ENCODE results near the gene OXT. TPM values are rescaled to one million over a fixed set of nuclear protein-coding genes. Genes with fewer than 3 reads are reported as not detected.
"Not testable (repeated sequence)": the region's sequence is repeated elsewhere in the genome, so short reads cannot be mapped to it uniquely, and the experiment has no call there.

OXT gene
- total RNA-seq, 1 experiment from 2014 or later, result not detected

GRCh38 chr20:3059489-3059888 is 11.9 kb upstream of the OXT start:
- H3K18ac ChIP-seq (ENCODE audit: insufficient read length, low read depth, low read length), result no peak overlapping the region
- H3K9me3 Mint-ChIP-seq, result no peaks in the 10 kb centered on the region
- H4K20me1 ChIP-seq (ENCODE audit: control insufficient read depth, insufficient read depth, insufficient read length), result no peaks in the 10 kb centered on the region
- H2BK12ac ChIP-seq (ENCODE audit: insufficient read length, low read depth, low read length), result no peak overlapping the region
- H3K9ac ChIP-seq (ENCODE audit: extremely low read depth, insufficient read length, low read length), result no peak overlapping the region
- no peaks in the 10 kb centered on the region for H3K79me2 ChIP-seq (ENCODE audit: insufficient read depth, low read length)
- H2AK5ac ChIP-seq (ENCODE audit: insufficient read length, low read length), result no peak overlapping the region
- H3K4me1 Mint-ChIP-seq, result no peaks in the 10 kb centered on the region
- no peaks in the 10 kb centered on the region; the same call in 1 of the 2 replicates for H3K27me3 Mint-ChIP-seq (ENCODE audit: low read depth)
- no peak overlapping the region for H3K56ac ChIP-seq (ENCODE audit: insufficient read length, low read depth, low read length)
- H4K8ac ChIP-seq (replicated peaks; ENCODE audit: insufficient read length, low read depth, low read length), result no peak overlapping the region
- H3K79me1 ChIP-seq (ENCODE audit: insufficient read depth, low read depth, low read length, poor library complexity, severe bottlenecking), result no peaks in the 10 kb centered on the region
- no peaks in the 10 kb centered on the region for H3K23me2 ChIP-seq (ENCODE audit: insufficient read length, low read depth, low read length, poor library complexity, severe bottlenecking)
- WGBS (ENCODE audit: extremely low coverage, insufficient read length, low lambda C conversion rate), result no CpG with 5 or more reads among the region's 3 CpGs
- H3T11ph ChIP-seq (ENCODE audit: low read length), result no peak overlapping the region
- no peaks in the 10 kb centered on the region for H3K36me3 Mint-ChIP-seq (ENCODE audit: insufficient read depth in 1 of 3, low read depth in 3 of 3)
- no peak for DNase-seq
- H2AFZ ChIP-seq (ENCODE audit: low read length), result no peak overlapping the region
- no peak overlapping the region for H2BK5ac ChIP-seq (ENCODE audit: insufficient read length, low read length)
- no peak overlapping the region for H2BK120ac ChIP-seq (ENCODE audit: low read depth, low read length, poor library complexity, severe bottlenecking)
- no peak overlapping the region for H3K27ac ChIP-seq (ENCODE audit: insufficient read length, low read depth, low read length)
- no peaks in the 10 kb centered on the region for H3K9me3 ChIP-seq (ENCODE audit: control insufficient read depth, low read depth, low read length)
- no peaks in the 10 kb centered on the region for H3K4me1 ChIP-seq (ENCODE audit: insufficient read depth, low read length)
- no peak overlapping the region for H2BK20ac ChIP-seq (ENCODE audit: low read depth, low read length, poor library complexity, severe bottlenecking)
- H3K4me3 Mint-ChIP-seq, result no peak overlapping the region
- no peak overlapping the region for H4K5ac ChIP-seq (ENCODE audit: insufficient read length, low read depth, low read length)
- H3K4me2 ChIP-seq (ENCODE audit: insufficient read depth, insufficient read length, low read length), result no peak overlapping the region
- no peaks in the 10 kb centered on the region for H3K27me3 ChIP-seq (ENCODE audit: insufficient read depth, low read length)
- no peak overlapping the region for H3K14ac ChIP-seq (ENCODE audit: insufficient read depth, low read length)
- H2BK15ac ChIP-seq (ENCODE audit: low read depth, low read length), result no peak overlapping the region
- no peak overlapping the region for H3K23ac ChIP-seq (ENCODE audit: insufficient read length, low read depth, low read length)
- peak overlapping the region in 1 of 3 experiments; percentile 24; a peak in 2 of 7 replicates for H3K27ac Mint-ChIP-seq
- no peak overlapping the region for H4K91ac ChIP-seq (ENCODE audit: insufficient read length, low read depth, low read length)
- no peak for TF ChIP-seq CTCF (conservative IDR thresholded peaks at IDR 0.05)
- no peak overlapping the region for H3K4ac ChIP-seq (ENCODE audit: low read depth, low read length)

DNA sequence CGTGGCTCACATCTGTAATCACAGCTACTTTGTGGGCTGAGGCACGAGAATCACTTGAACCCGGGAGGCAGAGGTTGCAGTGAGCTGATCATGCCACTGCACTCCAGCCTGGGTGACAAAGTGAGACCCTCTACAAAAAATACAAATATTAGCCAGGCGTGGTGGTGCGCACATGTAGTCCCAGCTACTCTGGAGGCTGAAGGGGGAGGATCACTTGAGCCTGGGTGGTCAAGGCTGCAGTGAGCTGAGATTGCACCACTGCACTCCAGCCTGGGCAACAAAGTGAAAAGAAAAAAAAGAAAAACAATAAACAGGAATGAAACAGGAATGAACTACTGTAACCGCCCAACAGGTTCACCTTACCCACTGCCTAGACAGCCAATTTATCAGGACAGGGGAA is 7.3 kb upstream of the OXT start:
- not testable (repeated sequence) for H2AFZ ChIP-seq (ENCODE audit: low read length)

More for the DNA sequence above, 7.3 kb upstream of the OXT start:
- H3K27me3 ChIP-seq (ENCODE audit: insufficient read depth, low read length); H3K23ac ChIP-seq (ENCODE audit: insufficient read length, low read depth, low read length); H4K91ac ChIP-seq (ENCODE audit: insufficient read length, low read depth, low read length); H4K5ac ChIP-seq (ENCODE audit: insufficient read length, low read depth, low read length); H3K56ac ChIP-seq (ENCODE audit: insufficient read length, low read depth, low read length); H3K36me3 Mint-ChIP-seq (ENCODE audit: insufficient read depth in 1 of 3, low read depth in 3 of 3); DNase-seq; H4K8ac ChIP-seq (replicated peaks; ENCODE audit: insufficient read length, low read depth, low read length); H3K4me3 Mint-ChIP-seq; H2BK5ac ChIP-seq (ENCODE audit: insufficient read length, low read length); H2AK5ac ChIP-seq (ENCODE audit: insufficient read length, low read length); H3K14ac ChIP-seq (ENCODE audit: insufficient read depth, low read length); H3K4me2 ChIP-seq (ENCODE audit: insufficient read depth, insufficient read length, low read length); H3K79me1 ChIP-seq (ENCODE audit: insufficient read depth, low read depth, low read length, poor library complexity, severe bottlenecking); H2BK20ac ChIP-seq (ENCODE audit: low read depth, low read length, poor library complexity, severe bottlenecking); H3K4me1 Mint-ChIP-seq; H3K18ac ChIP-seq (ENCODE audit: insufficient read length, low read depth, low read length); H2BK15ac ChIP-seq (ENCODE audit: low read depth, low read length); H2BK120ac ChIP-seq (ENCODE audit: low read depth, low read length, poor library complexity, severe bottlenecking); H3T11ph ChIP-seq (ENCODE audit: low read length); H3K23me2 ChIP-seq (ENCODE audit: insufficient read length, low read depth, low read length, poor library complexity, severe bottlenecking); H3K27ac ChIP-seq (ENCODE audit: insufficient read length, low read depth, low read length); H3K79me2 ChIP-seq (ENCODE audit: insufficient read depth, low read length); H3K4me1 ChIP-seq (ENCODE audit: insufficient read depth, low read length); H3K9me3 ChIP-seq (ENCODE audit: control insufficient read depth, low read depth, low read length); H3K9ac ChIP-seq (ENCODE audit: extremely low read depth, insufficient read length, low read length); H3K27me3 Mint-ChIP-seq (ENCODE audit: low read depth); H4K20me1 ChIP-seq (ENCODE audit: control insufficient read depth, insufficient read depth, insufficient read length); H2BK12ac ChIP-seq (ENCODE audit: insufficient read length, low read depth, low read length); H3K9me3 Mint-ChIP-seq; H3K4ac ChIP-seq (ENCODE audit: low read depth, low read length); H3K27ac Mint-ChIP-seq: not testable (repeated sequence)
- no CpG with 5 or more reads among the region's 6 CpGs for WGBS (ENCODE audit: extremely low coverage, insufficient read length, low lambda C conversion rate)
